Neural cell (in vitro differentiated cells): Measurements from ENCODE around the gene TADA2B.

Experiments
- EP300 ChIP-seq: fragments of 450-650 bp; conservative IDR thresholded peaks from 2 replicates; pipeline ENCODE4 v1.6.1; 2014; ENCODE audit warnings: antibody characterized with exemption, mild to moderate bottlenecking, moderate library complexity; ENCODE audit not compliant: poor library complexity, severe bottlenecking
- EZH2 ChIP-seq: fragments of 200-600, 300-800 bp; shearing (Covaris generic), sonication (generic); IDR thresholded peaks from 2 replicates; pipeline ENCODE4 v1.6.1; 2014; ENCODE audit warnings: antibody characterized with exemption, low read length, borderline replicate concordance, mild to moderate bottlenecking; ENCODE audit not compliant: insufficient read depth, poor library complexity, severe bottlenecking
- MXI1 ChIP-seq: fragments of 450-650 bp; conservative IDR thresholded peaks from 2 replicates; pipeline ENCODE4 v1.6.1; 2014; ENCODE audit warnings: antibody characterized with exemption, mild to moderate bottlenecking; ENCODE audit not compliant: poor library complexity, severe bottlenecking
- POLR2AphosphoS5 ChIP-seq: IDR thresholded peaks from 2 replicates; pipeline ENCODE4 v1.6.1; 2012
- SMC3 ChIP-seq: fragments of 450-650 bp; conservative IDR thresholded peaks from 2 replicates; pipeline ENCODE4 v1.6.1; 2014; ENCODE audit warnings: antibody characterized with exemption, mild to moderate bottlenecking, moderate library complexity; ENCODE audit not compliant: poor library complexity
- TAF1 ChIP-seq: IDR thresholded peaks from 2 replicates; pipeline ENCODE4 v1.6.1; 2012; ENCODE audit warnings: low read depth
- TF ChIP-seq, protein P1 (sequence below): fragments of 450-650 bp; IDR thresholded peaks from 2 replicates; pipeline ENCODE4 v1.5.1; 2014; ENCODE audit warnings: antibody characterized with exemption, mild to moderate bottlenecking, moderate library complexity; ENCODE audit not compliant: poor library complexity, severe bottlenecking
- TF ChIP-seq, protein P2 (sequence below): IDR thresholded peaks from 2 replicates; pipeline ENCODE4 v1.6.1; 2012; ENCODE audit warnings: borderline replicate concordance

DNA sequence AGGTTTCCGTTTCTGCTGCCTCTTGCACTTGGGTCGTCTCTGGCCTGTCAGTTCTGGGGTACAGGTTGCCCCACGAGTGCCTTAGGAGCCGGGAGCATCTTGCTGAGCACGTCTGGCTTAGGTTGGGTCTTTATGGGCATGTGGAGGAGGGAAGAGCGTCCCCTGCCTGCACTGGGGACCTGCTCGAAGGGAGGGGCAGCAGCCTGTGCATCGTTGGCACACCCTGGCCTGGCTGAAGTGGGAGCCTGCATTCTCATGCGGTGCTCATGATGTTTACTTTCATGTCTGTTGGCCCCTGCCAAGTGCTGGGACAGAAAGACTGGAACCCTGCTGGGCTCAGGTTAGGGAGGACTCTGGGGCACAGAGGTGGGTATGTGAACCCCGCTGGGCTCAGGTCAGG, 23.8 kb upstream of the TADA2B start:
- TF ChIP-seq, protein P1, sequence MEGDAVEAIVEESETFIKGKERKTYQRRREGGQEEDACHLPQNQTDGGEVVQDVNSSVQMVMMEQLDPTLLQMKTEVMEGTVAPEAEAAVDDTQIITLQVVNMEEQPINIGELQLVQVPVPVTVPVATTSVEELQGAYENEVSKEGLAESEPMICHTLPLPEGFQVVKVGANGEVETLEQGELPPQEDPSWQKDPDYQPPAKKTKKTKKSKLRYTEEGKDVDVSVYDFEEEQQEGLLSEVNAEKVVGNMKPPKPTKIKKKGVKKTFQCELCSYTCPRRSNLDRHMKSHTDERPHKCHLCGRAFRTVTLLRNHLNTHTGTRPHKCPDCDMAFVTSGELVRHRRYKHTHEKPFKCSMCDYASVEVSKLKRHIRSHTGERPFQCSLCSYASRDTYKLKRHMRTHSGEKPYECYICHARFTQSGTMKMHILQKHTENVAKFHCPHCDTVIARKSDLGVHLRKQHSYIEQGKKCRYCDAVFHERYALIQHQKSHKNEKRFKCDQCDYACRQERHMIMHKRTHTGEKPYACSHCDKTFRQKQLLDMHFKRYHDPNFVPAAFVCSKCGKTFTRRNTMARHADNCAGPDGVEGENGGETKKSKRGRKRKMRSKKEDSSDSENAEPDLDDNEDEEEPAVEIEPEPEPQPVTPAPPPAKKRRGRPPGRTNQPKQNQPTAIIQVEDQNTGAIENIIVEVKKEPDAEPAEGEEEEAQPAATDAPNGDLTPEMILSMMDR: no peak
- TF ChIP-seq POLR2AphosphoS5 (no peak), EP300 (no peak), SMC3 (no peak), EZH2 (no peak), TAF1 (no peak), MXI1 (no peak)
- TF ChIP-seq, protein P2, sequence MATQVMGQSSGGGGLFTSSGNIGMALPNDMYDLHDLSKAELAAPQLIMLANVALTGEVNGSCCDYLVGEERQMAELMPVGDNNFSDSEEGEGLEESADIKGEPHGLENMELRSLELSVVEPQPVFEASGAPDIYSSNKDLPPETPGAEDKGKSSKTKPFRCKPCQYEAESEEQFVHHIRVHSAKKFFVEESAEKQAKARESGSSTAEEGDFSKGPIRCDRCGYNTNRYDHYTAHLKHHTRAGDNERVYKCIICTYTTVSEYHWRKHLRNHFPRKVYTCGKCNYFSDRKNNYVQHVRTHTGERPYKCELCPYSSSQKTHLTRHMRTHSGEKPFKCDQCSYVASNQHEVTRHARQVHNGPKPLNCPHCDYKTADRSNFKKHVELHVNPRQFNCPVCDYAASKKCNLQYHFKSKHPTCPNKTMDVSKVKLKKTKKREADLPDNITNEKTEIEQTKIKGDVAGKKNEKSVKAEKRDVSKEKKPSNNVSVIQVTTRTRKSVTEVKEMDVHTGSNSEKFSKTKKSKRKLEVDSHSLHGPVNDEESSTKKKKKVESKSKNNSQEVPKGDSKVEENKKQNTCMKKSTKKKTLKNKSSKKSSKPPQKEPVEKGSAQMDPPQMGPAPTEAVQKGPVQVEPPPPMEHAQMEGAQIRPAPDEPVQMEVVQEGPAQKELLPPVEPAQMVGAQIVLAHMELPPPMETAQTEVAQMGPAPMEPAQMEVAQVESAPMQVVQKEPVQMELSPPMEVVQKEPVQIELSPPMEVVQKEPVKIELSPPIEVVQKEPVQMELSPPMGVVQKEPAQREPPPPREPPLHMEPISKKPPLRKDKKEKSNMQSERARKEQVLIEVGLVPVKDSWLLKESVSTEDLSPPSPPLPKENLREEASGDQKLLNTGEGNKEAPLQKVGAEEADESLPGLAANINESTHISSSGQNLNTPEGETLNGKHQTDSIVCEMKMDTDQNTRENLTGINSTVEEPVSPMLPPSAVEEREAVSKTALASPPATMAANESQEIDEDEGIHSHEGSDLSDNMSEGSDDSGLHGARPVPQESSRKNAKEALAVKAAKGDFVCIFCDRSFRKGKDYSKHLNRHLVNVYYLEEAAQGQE: no peak
